ENCODE measurements around the gene RDH16.

The RDH16 gene

GRCh38 chr12:56957229-56958052 is at the start of gene RDH16:
Gene RDH16 (minus strand): TSS chr12:56957608. CDS start chr12:56957462, 146 bp downstream.
- no peak for DNase-seq

- no peak for DNase-seq
Measured at GRCh38 chr12:57006809-57007475, 49.5 kb upstream of the RDH16 start.

- DNase-seq: peak; percentile 89
Measured at GRCh38 chr12:57005980-57006808, 48.8 kb upstream of the RDH16 start, which contains the start of gene ZBTB39. Gene ZBTB39 (minus strand): TSS chr12:57006546. CDS start chr12:57004917, 1,629 bp downstream.

- DNase-seq: no peak
Measured at GRCh38 chr12:57004651-57005050, 47.2 kb upstream of the RDH16 start.

- DNase-seq: no peak
Measured at GRCh38 chr12:57003395-57003794, 46.0 kb upstream of the RDH16 start.

- peak; percentile 91 for DNase-seq
Measured at GRCh38 chr12:57001448-57001906, 44.1 kb upstream of the RDH16 start.

- no peak for DNase-seq
Measured at GRCh38 chr12:57000393-57000792, 43.0 kb upstream of the RDH16 start.

- DNase-seq: no peak
Measured at GRCh38 chr12:56999456-56999855, 42.0 kb upstream of the RDH16 start.

GRCh38 chr12:56998981-56999380 is 41.6 kb upstream of the RDH16 start:
- DNase-seq: peak; percentile 75

GRCh38 chr12:56998316-56998715 is 40.9 kb upstream of the RDH16 start:
- DNase-seq: no peak

- no peak for DNase-seq
Measured at GRCh38 chr12:56996793-56997545, 39.6 kb upstream of the RDH16 start.

- DNase-seq: no peak
Measured at GRCh38 chr12:56995930-56996496, 38.6 kb upstream of the RDH16 start.

- DNase-seq: no peak
Measured at GRCh38 chr12:56995201-56995929, 38.0 kb upstream of the RDH16 start.

- no peak for DNase-seq
Measured at GRCh38 chr12:56994231-56994746, 36.9 kb upstream of the RDH16 start.

- DNase-seq: no peak
Measured at GRCh38 chr12:56993346-56993745, 35.9 kb upstream of the RDH16 start.

GRCh38 chr12:56991319-56992246 is 34.2 kb upstream of the RDH16 start:
- no peak for DNase-seq

GRCh38 chr12:56990648-56991318 is 33.4 kb upstream of the RDH16 start:
- DNase-seq: no peak

GRCh38 chr12:56989861-56990610 is 32.6 kb upstream of the RDH16 start:
- no peak for DNase-seq
